Brain pericyte (primary cell): ENCODE measurements around the gene KPNB1.
"Not testable (repeated sequence)": the region's sequence is repeated elsewhere in the genome, so short reads cannot be mapped to it uniquely, and the experiment has no call there.

Source experiments
- DNase-seq: peaks from one replicate; pipeline ENCODE4 v3.0.0-alpha.2; 2012; ENCODE audit warnings: low read depth, low spot score

KPNB1 gene

DNA sequence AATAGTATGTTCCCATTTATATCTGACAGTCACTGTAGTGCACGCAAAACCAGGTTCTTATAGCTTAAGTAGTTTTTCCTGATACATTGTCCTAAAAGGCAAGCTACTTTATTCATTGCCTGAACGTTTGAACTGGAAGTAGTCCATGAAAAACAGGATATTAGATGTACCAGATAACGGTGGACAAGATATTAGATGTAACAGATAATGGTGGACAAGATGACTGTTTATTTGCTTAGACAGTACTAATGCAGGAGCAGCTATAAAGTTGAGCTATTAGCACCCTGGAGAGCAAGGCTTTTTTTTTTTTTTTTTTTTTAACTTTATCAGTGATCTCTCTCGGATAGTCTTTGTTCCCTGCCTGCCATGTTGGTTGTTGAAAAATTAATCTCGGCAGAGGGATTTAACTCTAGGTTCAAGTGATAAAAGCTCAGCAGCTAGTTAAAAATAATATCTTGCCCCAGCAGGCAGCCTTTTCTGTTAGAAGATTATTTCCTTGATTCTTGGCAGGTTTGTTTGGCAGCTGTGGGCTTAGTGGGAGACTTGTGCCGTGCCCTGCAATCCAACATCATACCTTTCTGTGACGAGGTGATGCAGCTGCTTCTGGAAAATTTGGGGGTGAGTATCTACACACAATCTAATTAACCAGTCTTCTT lies 26.9 kb downstream of the KPNB1 start:
- no peak for DNase-seq

DNA sequence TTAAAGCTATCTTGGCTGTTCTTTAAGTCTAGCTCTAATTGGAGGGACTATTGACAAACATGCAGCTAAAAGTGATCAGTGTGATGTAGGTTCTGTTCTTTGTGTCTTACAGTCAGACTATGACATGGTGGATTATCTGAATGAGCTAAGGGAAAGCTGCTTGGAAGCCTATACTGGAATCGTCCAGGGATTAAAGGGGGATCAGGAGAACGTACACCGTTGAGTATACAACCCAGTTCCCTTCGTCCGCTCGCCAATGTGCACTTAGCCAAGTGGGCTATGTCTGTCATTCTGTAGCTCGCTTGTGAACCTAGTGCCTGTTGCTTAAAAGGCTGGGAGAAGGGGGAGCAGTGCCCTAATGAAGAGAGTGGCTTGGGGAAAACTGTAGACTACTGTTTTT lies 28.5 kb downstream of the KPNB1 start:
- DNase-seq = no peak

DNA sequence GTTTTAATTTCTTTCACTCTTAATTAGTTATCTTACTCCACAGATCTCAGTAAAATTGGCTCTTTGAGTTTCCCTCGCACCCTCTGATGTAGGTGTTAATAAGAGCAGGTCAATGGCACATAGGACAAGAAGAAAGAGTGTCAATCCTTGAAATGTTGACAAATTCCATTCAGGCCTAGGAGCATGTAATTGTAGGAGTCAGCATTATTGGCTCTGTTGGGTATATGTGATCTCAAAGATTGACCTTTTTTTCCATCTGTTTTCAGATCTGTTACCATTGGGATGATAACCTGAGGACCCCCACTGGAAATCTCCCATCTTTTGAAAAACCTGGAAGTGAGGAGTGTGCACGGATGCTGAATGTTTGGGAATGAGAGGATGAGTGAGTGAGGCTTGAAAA lies 32.4 kb downstream of the KPNB1 start:
- DNase-seq = no peak

DNA sequence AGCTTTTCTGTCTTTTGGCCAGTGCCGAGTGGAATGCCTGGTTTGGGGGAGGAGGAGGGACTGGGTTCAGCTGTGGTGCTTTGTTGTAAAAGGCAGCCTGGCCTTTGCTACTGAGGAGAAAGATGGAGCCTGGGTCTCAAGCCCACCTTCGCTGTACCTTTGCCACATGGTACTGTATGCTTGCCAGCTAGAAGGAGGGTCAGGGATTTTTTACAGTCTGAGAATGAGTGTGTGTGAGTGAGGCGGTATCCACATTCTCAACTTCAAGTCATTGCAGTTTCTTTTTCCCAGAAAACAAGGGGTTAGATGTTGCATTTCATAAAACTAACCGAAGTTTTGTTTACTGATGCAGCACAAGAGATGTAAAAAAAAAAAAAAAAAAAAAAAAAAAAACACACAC lies 33.0 kb downstream of the KPNB1 start:
- DNase-seq = not testable (repeated sequence)

DNA sequence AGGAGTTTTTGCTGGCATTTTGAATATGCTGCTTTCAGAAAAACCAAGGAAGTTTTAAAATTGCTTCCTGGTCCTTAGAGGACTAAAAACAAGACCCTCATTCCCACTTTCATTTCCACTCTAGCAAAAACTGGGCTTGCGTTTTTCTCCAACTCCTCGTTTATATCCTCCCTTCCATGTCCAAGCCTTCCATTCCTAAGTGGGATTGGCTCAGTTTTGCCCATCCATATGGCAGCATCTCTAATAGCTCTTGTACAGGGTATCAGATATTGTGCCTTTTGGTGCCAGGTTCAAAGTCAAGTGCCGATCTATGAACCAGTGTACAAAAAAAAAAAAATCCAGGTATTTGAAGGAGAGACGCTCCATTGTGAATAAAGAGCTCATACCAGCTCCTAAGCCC lies 34.3 kb downstream of the KPNB1 start:
- DNase-seq = no peak

DNA sequence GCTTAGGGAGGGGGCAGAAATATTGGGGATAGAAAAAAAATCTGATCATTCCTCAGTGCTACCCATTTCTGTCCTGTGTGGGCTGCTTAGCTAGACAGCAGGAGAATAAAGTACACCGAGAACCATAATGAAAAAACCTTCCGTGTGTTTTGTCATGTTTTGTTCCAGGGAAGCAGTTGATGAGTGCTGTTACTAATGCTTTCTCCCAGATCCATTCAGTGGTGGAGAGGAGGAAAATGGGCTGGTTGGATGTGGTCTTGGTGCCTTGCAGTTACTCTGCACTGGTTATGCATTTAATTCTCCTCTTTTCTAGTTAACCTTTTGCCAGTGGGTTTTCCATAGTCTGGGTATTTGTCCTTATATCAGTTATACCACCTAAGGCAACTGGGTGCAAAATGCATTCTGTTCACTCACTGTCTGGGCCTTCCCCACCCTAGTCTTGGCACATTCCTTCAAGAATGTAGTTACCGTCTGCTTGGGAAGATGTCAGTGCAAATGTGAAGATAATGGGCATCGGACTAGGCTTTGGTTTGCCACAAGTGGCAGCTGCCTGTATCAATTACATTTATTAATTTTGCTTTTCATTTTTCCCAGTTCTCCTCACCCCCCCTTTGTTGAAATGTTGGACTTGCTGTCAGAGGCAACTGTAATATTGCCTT lies 34.9 kb downstream of the KPNB1 start:
- DNase-seq = no peak

DNA sequence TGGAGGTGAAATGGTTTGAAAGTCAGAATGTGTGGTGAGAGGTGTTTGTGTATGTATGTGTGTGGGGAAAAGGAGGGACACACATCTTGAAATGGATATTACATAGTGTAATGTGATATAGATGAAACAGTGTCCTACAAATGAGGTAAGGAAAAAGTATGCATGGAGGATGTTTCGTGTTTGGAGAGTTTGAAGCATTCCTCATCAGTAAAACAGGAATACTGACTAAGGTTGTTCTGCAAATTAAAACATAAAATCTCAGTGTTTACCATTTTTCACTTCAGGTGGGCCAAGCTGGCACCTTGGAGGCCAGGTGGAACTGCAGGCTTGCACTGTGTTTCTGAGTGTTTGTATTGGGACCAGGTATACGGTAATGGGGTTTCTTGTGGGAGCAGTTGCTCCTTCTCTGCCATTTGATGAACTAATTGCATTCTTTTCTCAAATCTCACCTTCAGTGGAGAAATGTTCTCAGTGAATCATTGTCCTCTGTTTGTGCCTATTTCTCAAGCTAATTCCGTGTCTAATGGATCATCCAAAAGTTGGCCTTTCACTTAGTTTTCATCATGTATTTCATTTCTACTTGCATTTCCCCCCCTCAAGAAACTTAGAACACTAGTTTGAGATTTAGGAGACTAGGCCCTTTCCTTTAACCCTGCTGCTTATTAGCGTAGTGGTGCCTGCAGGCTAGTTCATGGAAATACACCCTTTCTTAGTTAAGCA lies 36.0 kb downstream of the KPNB1 start:
- DNase-seq = no peak

DNA sequence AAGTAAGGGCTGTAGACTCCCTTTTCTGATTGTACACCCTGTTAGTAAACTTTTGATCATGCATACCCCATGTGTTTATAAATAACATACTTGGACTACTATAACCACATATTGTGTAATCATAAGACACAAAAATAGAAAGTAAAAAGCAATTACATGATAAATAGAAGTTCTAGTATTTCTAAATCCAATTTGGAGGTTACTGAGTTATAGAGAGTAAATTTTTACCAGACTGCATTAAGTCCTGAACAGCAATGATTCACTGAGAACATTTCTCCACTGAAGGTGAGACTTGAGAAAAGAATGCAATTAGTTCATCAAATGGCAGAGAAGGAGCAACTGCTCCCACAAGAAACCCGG lies 36.5 kb downstream of the KPNB1 start:
- no peak for DNase-seq

DNA sequence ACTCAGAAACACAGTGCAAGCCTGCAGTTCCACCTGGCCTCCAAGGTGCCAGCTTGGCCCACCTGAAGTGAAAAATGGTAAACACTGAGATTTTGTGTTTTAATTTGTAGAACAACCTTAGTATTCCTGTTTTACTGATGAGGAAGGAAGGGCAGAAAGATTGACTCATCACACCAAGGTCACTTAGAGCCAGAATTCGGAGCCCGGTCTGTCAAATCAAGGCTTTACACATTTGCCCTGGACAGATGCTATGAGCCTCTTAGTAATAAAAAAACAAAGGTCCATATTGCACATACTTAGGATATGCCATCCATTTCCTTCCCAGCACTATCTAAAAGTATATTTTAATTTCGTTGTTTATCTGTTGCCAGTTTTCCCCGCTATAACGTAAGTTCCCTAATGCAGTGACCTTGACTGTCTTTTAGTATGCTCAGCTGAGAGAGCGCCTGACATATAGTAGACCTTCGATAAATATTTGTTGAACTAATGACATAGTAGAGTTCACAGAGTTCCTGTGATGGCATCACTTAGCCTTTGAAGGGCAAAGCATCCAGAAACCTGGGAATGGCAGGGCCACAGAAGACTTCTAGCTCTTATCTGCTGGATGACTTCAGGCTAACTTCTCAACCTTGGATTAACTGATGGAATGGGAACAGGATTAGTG lies 37.1 kb downstream of the KPNB1 start:
- no peak for DNase-seq

DNA sequence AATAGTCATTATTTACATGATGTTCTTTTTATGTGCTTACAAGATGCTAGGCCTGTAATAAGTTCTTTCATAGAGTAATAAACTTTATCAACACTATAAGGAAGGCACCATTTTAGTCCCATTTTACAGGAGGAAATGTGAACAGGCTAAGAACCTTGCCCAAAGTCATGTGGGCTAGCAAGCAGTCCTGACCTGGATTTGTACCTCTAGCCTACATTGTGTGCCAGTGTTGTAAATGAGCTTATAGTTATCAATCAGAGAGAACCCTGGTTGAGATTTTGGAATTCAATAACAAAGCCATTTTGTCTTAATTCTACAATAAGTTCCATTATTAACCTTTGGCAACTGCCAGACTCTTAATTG lies 37.6 kb downstream of the KPNB1 start:
- DNase-seq = no peak

DNA sequence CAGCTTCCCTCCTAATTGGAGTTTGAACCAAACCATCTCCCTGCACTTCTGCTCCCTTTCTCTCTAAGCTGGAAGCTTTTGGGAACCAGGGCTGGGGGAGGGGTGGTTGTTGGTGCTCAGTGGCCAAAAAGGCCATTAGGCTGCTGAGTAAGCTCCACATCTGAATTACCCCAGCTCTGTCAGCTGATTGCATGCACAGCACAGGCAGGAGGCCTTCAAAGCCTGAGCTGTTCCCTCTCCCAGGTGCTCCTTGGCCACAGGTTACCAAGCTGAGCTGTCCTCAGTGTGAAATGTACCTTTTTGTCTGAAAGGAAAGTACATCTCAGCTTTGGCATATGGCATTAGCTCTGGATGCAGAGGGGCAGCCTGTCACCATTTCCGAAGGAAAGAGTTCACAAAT lies 38.0 kb downstream of the KPNB1 start:
- DNase-seq = no peak

DNA sequence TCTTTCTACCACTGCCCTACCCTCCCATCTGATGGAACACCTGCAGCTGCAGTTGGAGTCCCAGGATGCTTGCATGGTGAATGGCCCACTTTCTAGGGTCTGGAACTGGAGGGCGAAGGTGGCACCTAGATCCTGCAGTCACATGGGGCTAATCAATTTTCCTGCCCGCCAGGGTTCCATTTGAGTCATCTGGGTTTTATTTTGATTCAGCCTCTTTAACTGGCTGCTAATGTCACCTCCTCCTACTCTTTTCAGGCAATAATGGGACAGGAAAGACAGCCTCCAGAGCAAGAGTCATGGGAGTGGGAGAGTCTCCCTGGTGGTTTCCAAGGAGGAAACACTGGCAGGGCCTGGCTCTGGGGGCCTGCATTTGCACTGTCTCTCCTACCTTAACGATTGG lies 40.4 kb downstream of the KPNB1 start:
- DNase-seq = no peak

DNA sequence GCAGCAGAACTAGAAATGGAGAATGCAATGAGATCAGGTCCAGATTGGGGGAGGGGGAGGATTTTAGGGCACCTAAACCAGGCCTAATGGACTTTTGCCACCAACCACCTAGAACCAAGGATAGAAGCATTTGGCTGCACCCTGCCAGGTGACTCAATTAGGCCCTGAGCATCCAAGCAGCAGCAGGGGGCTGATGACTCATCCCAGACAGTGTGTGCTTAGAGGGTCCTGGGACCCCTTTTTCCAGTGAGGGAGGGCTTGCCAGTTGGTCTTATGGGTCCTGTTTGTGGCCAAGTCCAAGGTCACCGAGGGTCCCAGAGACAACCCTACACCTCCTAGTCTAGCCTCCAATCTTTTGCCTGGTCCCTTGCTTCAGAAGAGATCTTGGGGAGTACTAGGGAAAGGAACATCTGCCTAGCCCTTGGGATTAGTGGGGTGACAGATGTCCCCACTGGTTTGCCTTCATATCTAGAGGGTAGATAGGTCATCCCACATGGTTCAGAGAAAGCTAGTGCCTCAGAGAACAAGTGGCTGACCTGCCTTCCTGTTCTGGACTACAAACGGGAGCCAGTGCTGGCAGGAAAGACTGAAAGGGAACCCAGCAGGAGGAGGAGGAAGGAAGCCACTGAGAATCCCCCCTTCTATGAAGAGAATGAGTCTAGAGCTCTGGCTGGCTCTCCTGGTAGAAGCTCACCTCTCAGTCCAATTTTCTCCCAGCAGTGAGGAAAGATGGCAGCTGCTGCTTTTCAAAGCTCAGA lies 42.6 kb downstream of the KPNB1 start:
- no peak for DNase-seq

DNA sequence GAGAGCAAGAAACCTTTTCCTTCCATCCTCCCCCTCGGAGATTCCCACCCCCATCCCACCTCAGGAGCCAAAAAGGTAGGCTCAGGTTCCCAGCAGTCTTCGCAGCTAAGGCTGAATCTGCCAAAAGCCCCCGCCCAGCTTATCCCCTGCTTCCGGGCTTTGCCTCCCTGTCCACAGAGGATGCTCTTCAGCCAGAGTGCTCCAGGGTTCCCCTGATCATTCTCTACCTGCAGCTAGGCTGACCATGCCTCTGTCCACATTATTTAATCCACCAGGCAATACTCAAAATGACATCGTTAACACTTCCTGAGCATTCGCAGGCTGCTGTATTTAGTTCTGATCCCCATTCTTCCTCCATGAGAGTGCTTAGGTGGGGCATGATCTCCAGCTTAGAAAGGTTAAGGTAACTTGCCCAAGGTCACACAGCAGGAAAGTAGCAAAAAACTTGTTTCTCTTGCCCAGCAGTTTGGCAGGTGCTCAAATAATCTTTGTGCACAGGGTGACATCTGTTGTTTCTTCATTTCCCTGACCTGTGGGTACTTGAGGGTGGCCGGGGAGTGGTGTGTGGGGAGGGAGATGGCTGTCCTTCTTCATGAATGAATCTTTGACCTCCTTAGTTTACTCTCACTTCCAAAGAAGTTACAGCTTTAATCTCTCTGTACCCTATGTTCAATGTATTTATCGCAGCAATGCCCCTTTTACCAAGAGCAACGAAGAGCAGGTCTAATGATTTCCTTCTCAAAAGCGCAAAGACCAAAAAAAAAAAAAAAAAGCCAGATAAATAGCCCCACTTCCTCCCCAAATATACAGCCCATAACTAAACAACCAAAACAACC lies 43.4 kb downstream of the KPNB1 start:
- DNase-seq = no peak

DNA sequence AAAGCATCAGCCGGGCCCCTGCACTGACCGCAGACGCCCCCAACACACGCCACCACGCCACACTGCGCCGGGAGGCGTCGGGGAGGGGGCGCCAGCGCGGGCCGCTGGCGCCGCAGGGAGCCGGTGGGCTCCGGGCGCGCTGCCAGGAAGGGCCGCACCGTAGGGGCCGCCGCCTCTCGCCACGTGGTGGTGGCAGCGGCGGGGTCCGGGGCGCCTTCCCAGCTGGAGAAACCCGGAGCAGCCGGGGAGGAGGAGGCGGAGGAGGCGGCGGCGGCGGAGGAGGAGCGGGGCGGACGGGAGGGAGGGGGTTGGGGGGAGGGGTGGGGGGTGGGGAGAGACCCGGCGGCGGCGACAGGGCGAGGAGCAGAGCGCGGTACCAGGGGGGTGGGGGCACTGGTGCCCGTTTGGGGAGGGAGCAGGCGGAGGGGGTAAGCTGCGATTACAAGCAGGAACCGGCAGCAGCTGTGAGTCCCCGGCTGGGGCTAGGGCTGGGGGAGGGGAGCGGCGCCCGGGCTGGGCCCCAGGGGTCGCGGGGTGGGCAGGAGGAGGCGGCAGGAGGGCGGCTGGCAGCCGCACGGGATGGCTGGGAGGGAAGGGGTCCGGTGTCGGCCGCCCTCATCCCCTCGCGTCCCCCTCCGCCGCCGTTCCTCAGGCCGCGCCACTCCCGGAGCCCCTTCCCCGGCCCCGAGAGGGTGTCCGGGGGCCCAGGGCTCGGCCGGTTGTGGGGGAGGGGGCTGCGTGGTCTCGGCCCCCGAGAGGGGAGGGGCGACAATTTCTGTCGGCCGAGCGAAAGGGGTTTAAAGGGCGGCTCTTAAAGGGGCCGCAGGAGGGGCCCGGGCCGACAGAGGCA lies 44.2 kb downstream of the KPNB1 start, which contains the start of gene TBKBP1:
TBKBP1 (plus strand) TSS at position 431 of the 850 bp plus-strand sequence. CDS start 1,952 bp downstream, outside the sequence.
- no peak for DNase-seq

DNA sequence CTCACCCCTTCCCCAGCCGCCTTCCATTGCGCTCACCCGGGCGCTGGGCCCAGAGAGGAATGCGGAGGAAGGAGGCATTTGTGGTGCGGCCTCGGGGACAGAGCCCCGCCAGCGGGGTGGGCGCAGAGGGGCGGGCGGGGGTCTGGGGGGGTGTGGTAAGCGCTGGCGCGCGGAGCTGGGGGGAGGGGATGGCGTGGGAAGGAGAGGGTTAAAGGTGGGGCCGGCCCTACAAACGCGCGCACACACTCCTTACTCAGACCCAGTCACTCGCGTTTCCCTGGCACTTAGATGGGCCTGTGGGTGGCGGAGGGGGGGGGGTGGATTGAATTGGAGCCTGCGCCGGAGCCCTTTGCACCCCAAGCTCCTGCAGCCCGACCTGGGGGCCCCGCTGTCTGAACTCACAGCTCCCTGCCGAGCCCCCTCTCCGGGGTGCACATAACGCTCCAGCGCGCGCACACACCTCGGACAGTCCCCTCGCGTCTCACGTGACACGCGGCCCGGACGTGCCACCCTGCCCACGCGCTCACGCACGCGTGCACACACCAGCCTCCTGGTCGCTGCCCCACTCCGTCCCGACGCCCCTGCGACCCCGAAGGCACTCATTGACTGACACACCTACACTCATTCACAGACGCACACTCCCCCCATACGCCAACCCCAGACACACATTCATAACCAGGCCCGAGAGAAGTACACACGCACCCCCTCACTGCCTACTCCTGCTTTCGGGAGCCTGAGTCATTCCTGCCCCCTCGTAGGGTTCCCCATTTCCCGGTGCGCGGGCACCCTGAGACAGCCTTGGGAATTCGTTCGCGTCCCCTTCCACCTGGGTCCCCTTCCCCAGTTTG lies 45.1 kb downstream of the KPNB1 start:
- DNase-seq = no peak

DNA sequence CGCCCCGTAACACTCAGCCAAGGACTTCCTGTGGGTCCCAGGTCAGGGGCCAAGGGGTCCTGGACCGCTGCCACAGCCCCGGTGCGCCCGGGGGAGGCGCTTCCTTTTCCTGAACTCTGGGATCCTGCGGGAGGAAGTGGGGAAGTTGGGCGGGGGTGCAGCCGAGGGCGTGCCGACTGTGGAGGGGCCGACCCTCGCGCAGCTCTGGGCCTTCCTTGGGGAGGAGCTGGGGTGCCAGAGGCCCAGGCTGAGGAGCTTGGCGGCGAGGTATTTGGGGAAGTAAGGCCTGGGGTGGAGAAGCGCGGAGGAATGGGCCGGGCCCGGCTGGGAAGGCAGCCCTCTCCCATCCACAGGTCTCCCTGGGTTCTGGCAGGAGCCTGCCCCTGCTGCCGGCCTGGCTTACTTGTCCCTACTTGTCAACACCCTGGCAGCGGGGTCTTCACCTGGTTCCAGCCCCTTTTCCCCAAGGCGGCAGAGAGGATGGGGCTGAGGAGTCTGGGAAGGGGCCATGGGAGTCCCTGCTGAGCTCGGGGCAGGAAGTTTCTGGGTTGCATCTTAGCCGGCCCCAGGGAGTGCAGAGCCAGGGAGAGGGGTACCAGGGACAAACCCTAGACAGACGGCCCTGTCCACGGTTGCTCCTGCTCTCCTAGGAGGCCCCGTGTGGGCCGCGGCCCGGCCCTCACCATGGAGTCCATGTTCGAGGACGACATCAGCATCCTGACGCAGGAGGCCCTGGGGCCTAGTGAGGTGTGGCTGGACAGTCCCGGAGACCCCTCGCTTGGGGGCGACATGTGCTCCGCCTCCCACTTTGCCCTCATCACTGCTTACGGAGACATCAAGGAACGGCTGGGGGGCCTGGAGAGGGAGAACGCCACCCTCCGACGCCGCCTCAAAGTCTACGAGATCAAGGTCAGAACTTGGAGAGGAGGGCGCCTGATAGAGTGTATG lies 46.0 kb downstream of the KPNB1 start:
- DNase-seq = no peak
